K562 (cell line): ENCODE measurements around the gene ZSCAN26. TPM values are rescaled to one million over a fixed set of nuclear protein-coding genes. Genes with fewer than 3 reads are reported as not detected.

Experiments used
- DPF2 ChIP-seq: fragments of 450-650 bp; IDR thresholded peaks from 2 replicates; pipeline ENCODE4 v1.6.1; 2016
- FOXP1 ChIP-seq: sonication (generic); formaldehyde crosslinking; IDR thresholded peaks from 2 replicates; pipeline ENCODE4 v1.8.0; 2022; ENCODE audit warnings: mild to moderate bottlenecking, missing genetic modification reagents
- GTF2E2 ChIP-seq: fragments of 200-800 bp; sonication (Bioruptor generic); IDR thresholded peaks from 2 replicates; pipeline ENCODE4 v1.6.1; 2016; ENCODE audit warnings: missing genetic modification characterization, missing compliant biosample characterization
- HMGN3 ChIP-seq: IDR thresholded peaks from 2 replicates; pipeline ENCODE4 v1.6.1; 2011; ENCODE audit warnings: borderline replicate concordance, low read depth, mild to moderate bottlenecking, mixed read lengths, low read length; ENCODE audit not compliant: insufficient read length; ENCODE audit errors: extremely low read depth
- NFIX ChIP-seq: fragments of 250-450 bp; sonication (Bioruptor Pico); IDR thresholded peaks from 2 replicates; pipeline ENCODE4 v1.4.0; 2020; ENCODE audit warnings: low read depth, mild to moderate bottlenecking, moderate library complexity
- POLR2AphosphoS2 ChIP-seq: IDR thresholded peaks from 2 replicates; pipeline ENCODE4 v1.6.1; 2012; ENCODE audit warnings: low read length, improper control_type of control experiment
- PTRF ChIP-seq: fragments of 450-650 bp; IDR thresholded peaks from 2 replicates; pipeline ENCODE4 v1.6.1; 2016; ENCODE audit warnings: mild to moderate bottlenecking, missing genetic modification characterization, missing compliant biosample characterization
- RFX5 ChIP-seq: IDR thresholded peaks from 2 replicates; pipeline ENCODE4 v1.6.1; 2011; ENCODE audit warnings: low read depth, mild to moderate bottlenecking, improper control_type of control experiment, low read length
- YY1 ChIP-seq, 3 experiments: IDR thresholded peaks; 2 replicates each; pipeline ENCODE4 v1.6.1; 2011; ENCODE audit warnings: low read length in 2 of 3, mild to moderate bottlenecking in 2 of 3, moderate library complexity in 2 of 3, borderline replicate concordance in 1 of 3, control low read depth in 1 of 3, low read depth in 1 of 3; ENCODE audit not compliant: insufficient read depth in 3 of 3, insufficient replicate concordance in 2 of 3, control insufficient read depth in 1 of 3, insufficient read length in 1 of 3; ENCODE audit errors: extremely low read depth in 1 of 3
- ZFX ChIP-seq: sonication (generic); formaldehyde crosslinking; IDR thresholded peaks from 2 replicates; pipeline ENCODE4 v1.8.0; 2022; ENCODE audit warnings: mild to moderate bottlenecking, missing genetic modification reagents, moderate library complexity
- ZNF212 ChIP-seq: fragments of 450-650 bp; formaldehyde crosslinking; IDR thresholded peaks from 2 replicates; pipeline ENCODE4 v1.4.0; 2020; ENCODE audit warnings: mild to moderate bottlenecking
- ZNF263 ChIP-seq: sonication (generic); formaldehyde crosslinking; IDR thresholded peaks from 2 replicates; pipeline ENCODE4 v1.8.0; 2022; ENCODE audit warnings: mild to moderate bottlenecking, missing genetic modification reagents, borderline replicate concordance
- polyA plus RNA-seq, 8 experiments: library from polyadenylated mRNA; depleted of rRNA in 4 of 8; stranded (reverse) in 5 of 8; unstranded in 3 of 8; fragments of >200 nt; fragmentation: Nextera tagmentation in 2 of 8; fragmentation: Illumina TruSeq in 1 of 8; extraction: Ambion mirVana in 2 of 8; extraction: Trizol in 1 of 8; gene quantifications; 2 replicates each; pipeline versions ENCODE4 v1.2.1 to v1.2.3, GENCODE V29; 2011 to 2014; ENCODE audit warnings: inconsistent platforms in 1 of 8, missing spikeins in 1 of 8
- total RNA-seq, 7 experiments: library from RNA; depleted of rRNA in 6 of 7; stranded (reverse); fragments of >200 nt in 6 of 7; fragmentation: Illumina TruSeq in 2 of 7; extraction: Trizol in 2 of 7; gene quantifications; 2 replicates each; pipeline versions ENCODE4 v1.2.1 to v1.2.3, GENCODE V29; 2011 to 2021; ENCODE audit warnings: low replicate concordance in 1 of 7
- TF ChIP-seq, protein P1 (sequence below): sonication (generic); formaldehyde crosslinking; IDR thresholded peaks from 2 replicates; pipeline ENCODE4 v1.8.0; 2023; ENCODE audit warnings: mild to moderate bottlenecking, missing genetic modification reagents
- TF ChIP-seq, protein P2 (sequence below): sonication (generic); formaldehyde crosslinking; IDR thresholded peaks from 2 replicates; pipeline ENCODE4 v1.5.0; 2020; ENCODE audit warnings: missing genetic modification reagents
- TF ChIP-seq, protein P3 (sequence below), 2 experiments: fragments of 200-800 bp in 1 of 2; sonication (Bioruptor generic) in 1 of 2; sonication (generic) in 1 of 2; formaldehyde crosslinking in 1 of 2; IDR thresholded peaks in 1 of 2; conservative IDR thresholded peaks in 1 of 2; 2 replicates each; pipeline versions ENCODE4 v1.5.0 to v1.6.1; 2016 to 2020; ENCODE audit warnings: missing compliant biosample characterization in 1 of 2, missing genetic modification characterization in 1 of 2, missing genetic modification reagents in 1 of 2
- TF ChIP-seq, protein P4 (sequence below): fragments of 200-800 bp; sonication (Bioruptor generic); IDR thresholded peaks from 2 replicates; pipeline ENCODE4 v1.6.1; 2016; ENCODE audit warnings: missing genetic modification characterization, missing compliant biosample characterization

The ZSCAN26 gene
- total and polyA plus RNA-seq, 9 of the 15 experiments (the other 6 are each of a cell fraction or from before 2014, with no cell fraction given) = 5.9 to 14.2 (median 10.5) TPM

- TF ChIP-seq ZFX = peak; percentile 67
- TF ChIP-seq, protein P1, sequence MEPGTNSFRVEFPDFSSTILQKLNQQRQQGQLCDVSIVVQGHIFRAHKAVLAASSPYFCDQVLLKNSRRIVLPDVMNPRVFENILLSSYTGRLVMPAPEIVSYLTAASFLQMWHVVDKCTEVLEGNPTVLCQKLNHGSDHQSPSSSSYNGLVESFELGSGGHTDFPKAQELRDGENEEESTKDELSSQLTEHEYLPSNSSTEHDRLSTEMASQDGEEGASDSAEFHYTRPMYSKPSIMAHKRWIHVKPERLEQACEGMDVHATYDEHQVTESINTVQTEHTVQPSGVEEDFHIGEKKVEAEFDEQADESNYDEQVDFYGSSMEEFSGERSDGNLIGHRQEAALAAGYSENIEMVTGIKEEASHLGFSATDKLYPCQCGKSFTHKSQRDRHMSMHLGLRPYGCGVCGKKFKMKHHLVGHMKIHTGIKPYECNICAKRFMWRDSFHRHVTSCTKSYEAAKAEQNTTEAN (CRISPR knock-in tag) = no peak
- 0 out of 2 replicates have a peak, but pooled peaks have one; percentile 58 for TF ChIP-seq FOXP1 (CRISPR knock-in tag)
- no peak for TF ChIP-seq RFX5
- TF ChIP-seq NFIX (CRISPR knock-in tag) = peak; percentile 45; the same call in 1 of the 2 replicates
- peak; percentile 79 for TF ChIP-seq HMGN3
- TF ChIP-seq, protein P2, sequence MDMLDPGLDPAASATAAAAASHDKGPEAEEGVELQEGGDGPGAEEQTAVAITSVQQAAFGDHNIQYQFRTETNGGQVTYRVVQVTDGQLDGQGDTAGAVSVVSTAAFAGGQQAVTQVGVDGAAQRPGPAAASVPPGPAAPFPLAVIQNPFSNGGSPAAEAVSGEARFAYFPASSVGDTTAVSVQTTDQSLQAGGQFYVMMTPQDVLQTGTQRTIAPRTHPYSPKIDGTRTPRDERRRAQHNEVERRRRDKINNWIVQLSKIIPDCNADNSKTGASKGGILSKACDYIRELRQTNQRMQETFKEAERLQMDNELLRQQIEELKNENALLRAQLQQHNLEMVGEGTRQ (CRISPR knock-in tag) = no peak
- TF ChIP-seq, protein P3, sequence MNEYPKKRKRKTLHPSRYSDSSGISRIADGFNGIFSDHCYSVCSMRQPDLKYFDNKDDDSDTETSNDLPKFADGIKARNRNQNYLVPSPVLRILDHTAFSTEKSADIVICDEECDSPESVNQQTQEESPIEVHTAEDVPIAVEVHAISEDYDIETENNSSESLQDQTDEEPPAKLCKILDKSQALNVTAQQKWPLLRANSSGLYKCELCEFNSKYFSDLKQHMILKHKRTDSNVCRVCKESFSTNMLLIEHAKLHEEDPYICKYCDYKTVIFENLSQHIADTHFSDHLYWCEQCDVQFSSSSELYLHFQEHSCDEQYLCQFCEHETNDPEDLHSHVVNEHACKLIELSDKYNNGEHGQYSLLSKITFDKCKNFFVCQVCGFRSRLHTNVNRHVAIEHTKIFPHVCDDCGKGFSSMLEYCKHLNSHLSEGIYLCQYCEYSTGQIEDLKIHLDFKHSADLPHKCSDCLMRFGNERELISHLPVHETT (CRISPR knock-in tag; conservative IDR thresholded peaks at IDR 0.05 in 1 of 2, IDR thresholded peaks at IDR 0.05 in 1 of 2) = peak in 1 of 2 experiments; percentile 82; a peak in 1 of 4 replicates
- TF ChIP-seq DPF2 = peak; percentile 53
- peak in 1 of 3 experiments; percentile 12 for TF ChIP-seq YY1 (IDR thresholded peaks at IDR 0.05; ENCODE audit: borderline replicate concordance in 1 of 3, control insufficient read depth in 1 of 3, extremely low read depth in 1 of 3, insufficient read depth in 3 of 3, insufficient read length in 1 of 3, insufficient replicate concordance in 2 of 3, low read depth in 1 of 3, low read length in 2 of 3)
- TF ChIP-seq ZNF263 = no peak
- TF ChIP-seq, protein P4, sequence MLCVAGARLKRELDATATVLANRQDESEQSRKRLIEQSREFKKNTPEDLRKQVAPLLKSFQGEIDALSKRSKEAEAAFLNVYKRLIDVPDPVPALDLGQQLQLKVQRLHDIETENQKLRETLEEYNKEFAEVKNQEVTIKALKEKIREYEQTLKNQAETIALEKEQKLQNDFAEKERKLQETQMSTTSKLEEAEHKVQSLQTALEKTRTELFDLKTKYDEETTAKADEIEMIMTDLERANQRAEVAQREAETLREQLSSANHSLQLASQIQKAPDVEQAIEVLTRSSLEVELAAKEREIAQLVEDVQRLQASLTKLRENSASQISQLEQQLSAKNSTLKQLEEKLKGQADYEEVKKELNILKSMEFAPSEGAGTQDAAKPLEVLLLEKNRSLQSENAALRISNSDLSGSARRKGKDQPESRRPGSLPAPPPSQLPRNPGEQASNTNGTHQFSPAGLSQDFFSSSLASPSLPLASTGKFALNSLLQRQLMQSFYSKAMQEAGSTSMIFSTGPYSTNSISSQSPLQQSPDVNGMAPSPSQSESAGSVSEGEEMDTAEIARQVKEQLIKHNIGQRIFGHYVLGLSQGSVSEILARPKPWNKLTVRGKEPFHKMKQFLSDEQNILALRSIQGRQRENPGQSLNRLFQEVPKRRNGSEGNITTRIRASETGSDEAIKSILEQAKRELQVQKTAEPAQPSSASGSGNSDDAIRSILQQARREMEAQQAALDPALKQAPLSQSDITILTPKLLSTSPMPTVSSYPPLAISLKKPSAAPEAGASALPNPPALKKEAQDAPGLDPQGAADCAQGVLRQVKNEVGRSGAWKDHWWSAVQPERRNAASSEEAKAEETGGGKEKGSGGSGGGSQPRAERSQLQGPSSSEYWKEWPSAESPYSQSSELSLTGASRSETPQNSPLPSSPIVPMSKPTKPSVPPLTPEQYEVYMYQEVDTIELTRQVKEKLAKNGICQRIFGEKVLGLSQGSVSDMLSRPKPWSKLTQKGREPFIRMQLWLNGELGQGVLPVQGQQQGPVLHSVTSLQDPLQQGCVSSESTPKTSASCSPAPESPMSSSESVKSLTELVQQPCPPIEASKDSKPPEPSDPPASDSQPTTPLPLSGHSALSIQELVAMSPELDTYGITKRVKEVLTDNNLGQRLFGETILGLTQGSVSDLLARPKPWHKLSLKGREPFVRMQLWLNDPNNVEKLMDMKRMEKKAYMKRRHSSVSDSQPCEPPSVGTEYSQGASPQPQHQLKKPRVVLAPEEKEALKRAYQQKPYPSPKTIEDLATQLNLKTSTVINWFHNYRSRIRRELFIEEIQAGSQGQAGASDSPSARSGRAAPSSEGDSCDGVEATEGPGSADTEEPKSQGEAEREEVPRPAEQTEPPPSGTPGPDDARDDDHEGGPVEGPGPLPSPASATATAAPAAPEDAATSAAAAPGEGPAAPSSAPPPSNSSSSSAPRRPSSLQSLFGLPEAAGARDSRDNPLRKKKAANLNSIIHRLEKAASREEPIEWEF (CRISPR knock-in tag) = 0 out of 2 replicates have a peak, but pooled peaks have one; percentile 38
- no peak for TF ChIP-seq PTRF (tag)
- peak; percentile 95 for TF ChIP-seq GTF2E2 (tag)
- no peak; the same call in 1 of the 2 replicates for TF ChIP-seq POLR2AphosphoS2
- no peak for TF ChIP-seq ZNF212
Measured at GRCh38 chr6:28218312-28219248, 48.4 kb upstream of the ZSCAN26 start (continued).
